ENCODE data around the gene TTC9B.

The TTC9B gene

DNA sequence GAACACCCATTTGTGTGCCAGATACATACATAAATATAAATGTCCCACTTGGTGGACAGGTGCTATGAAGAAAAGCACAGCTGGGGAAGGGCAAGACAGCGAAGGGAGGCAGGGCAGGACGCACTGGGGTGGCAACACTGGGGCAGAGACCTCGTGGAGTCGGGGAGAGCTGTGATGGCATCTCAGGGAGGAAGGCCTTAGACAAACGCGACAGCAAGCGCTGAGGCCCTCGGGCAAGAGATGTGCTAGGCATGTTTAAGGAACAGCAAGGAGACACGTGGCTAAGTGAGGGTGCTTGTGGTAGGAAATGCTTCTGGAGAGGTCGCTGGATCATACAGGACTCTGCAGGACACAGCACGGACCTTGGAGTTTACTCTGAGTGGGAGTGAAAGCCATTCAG lies 31.6 kb upstream of the TTC9B start:
- peaks cover 26% of the 10 kb centered on the region for H3K36me3 ChIP-seq (ENCODE audit: low read depth)
- ATAC-seq (ENCODE audit: low read depth) (no peak), DNase-seq (ENCODE audit: low spot score) (no peak)
- no peaks in the 10 kb centered on the region for H3K4me1 ChIP-seq (ENCODE audit: insufficient read depth, poor library complexity, severe bottlenecking)
- no peak overlapping the region for H3K27ac ChIP-seq (ENCODE audit: poor library complexity, severe bottlenecking)
- no peak overlapping the region for H3K4me3 ChIP-seq (ENCODE audit: severe bottlenecking)
- H3K9me3 ChIP-seq (ENCODE audit: severe bottlenecking), result no peaks in the 10 kb centered on the region
- no peak for TF ChIP-seq CTCF (IDR thresholded peaks at IDR 0.05; ENCODE audit: poor library complexity, severe bottlenecking)
- H3K27me3 ChIP-seq (ENCODE audit: insufficient read depth, poor library complexity, severe bottlenecking), result no peaks in the 10 kb centered on the region

GRCh38 chr19:40249201-40249600 lies 31.0 kb upstream of the TTC9B start:
- Histone ChIP-seq H3K4me1 (ENCODE audit: insufficient read depth, poor library complexity, severe bottlenecking) (no peaks in the 10 kb centered on the region), H3K27ac (ENCODE audit: poor library complexity, severe bottlenecking) (no peak overlapping the region), H3K27me3 (ENCODE audit: insufficient read depth, poor library complexity, severe bottlenecking) (no peaks in the 10 kb centered on the region), H3K36me3 (ENCODE audit: low read depth) (peaks cover 22% of the 10 kb centered on the region), H3K4me3 (ENCODE audit: severe bottlenecking) (no peak overlapping the region), H3K9me3 (ENCODE audit: severe bottlenecking) (no peaks in the 10 kb centered on the region)
- ATAC-seq (ENCODE audit: low read depth) (no peak), DNase-seq (ENCODE audit: low spot score) (no peak)
- no peak for TF ChIP-seq CTCF (IDR thresholded peaks at IDR 0.05; ENCODE audit: poor library complexity, severe bottlenecking)

GRCh38 chr19:40247735-40248262 lies 29.6 kb upstream of the TTC9B start:
- H3K27me3 ChIP-seq (ENCODE audit: insufficient read depth, poor library complexity, severe bottlenecking), result no peaks in the 10 kb centered on the region
- H3K9me3 ChIP-seq (ENCODE audit: severe bottlenecking), result no peaks in the 10 kb centered on the region
- DNase-seq (ENCODE audit: low spot score) (no peak), ATAC-seq (ENCODE audit: low read depth) (no peak)
- no peak for TF ChIP-seq CTCF (IDR thresholded peaks at IDR 0.05; ENCODE audit: poor library complexity, severe bottlenecking)
- H3K27ac ChIP-seq (ENCODE audit: poor library complexity, severe bottlenecking), result no peak overlapping the region
- peaks cover 9% of the 10 kb centered on the region; the same call in 1 of the 2 replicates for H3K36me3 ChIP-seq (ENCODE audit: low read depth)
- no peaks in the 10 kb centered on the region for H3K4me1 ChIP-seq (ENCODE audit: insufficient read depth, poor library complexity, severe bottlenecking)
- H3K4me3 ChIP-seq (ENCODE audit: severe bottlenecking), result no peak overlapping the region

- Histone ChIP-seq H3K27me3 (ENCODE audit: insufficient read depth, poor library complexity, severe bottlenecking) (no peaks in the 10 kb centered on the region), H3K27ac (ENCODE audit: poor library complexity, severe bottlenecking) (no peak overlapping the region), H3K9me3 (ENCODE audit: severe bottlenecking) (no peaks in the 10 kb centered on the region), H3K4me1 (ENCODE audit: insufficient read depth, poor library complexity, severe bottlenecking) (no peaks in the 10 kb centered on the region), H3K4me3 (ENCODE audit: severe bottlenecking) (no peak overlapping the region), H3K36me3 (ENCODE audit: low read depth) (peaks cover 9% of the 10 kb centered on the region; the same call in 1 of the 2 replicates)
- ATAC-seq (ENCODE audit: low read depth) (no peak), DNase-seq (ENCODE audit: low spot score) (no peak)
- TF ChIP-seq CTCF (IDR thresholded peaks at IDR 0.05; ENCODE audit: poor library complexity, severe bottlenecking), result no peak
Measured at GRCh38 chr19:40247178-40247577, 29.0 kb upstream of the TTC9B start.

GRCh38 chr19:40246292-40247073 lies 28.3 kb upstream of the TTC9B start:
- no peak overlapping the region for H3K27ac ChIP-seq (ENCODE audit: poor library complexity, severe bottlenecking)
- ATAC-seq (ENCODE audit: low read depth) (no peak), DNase-seq (ENCODE audit: low spot score) (no peak)
- no peak for TF ChIP-seq CTCF (IDR thresholded peaks at IDR 0.05; ENCODE audit: poor library complexity, severe bottlenecking)
- H3K36me3 ChIP-seq (ENCODE audit: low read depth), result peaks cover 9% of the 10 kb centered on the region; the same call in 1 of the 2 replicates
- no peaks in the 10 kb centered on the region for H3K9me3 ChIP-seq (ENCODE audit: severe bottlenecking)
- no peaks in the 10 kb centered on the region for H3K27me3 ChIP-seq (ENCODE audit: insufficient read depth, poor library complexity, severe bottlenecking)
- no peaks in the 10 kb centered on the region for H3K4me1 ChIP-seq (ENCODE audit: insufficient read depth, poor library complexity, severe bottlenecking)
- H3K4me3 ChIP-seq (ENCODE audit: severe bottlenecking), result no peak overlapping the region

Data from RWPE2 (cell line).